Esophagus squamous epithelium (tissue), 4 donors: ENCODE data around the gene PTPRD.

Experiments
- CTCF ChIP-seq, 6 experiments: fragments of 450-650 bp in 4 of 6; fragments of 200-600 bp in 2 of 6; sonication (generic) in 2 of 6; IDR thresholded peaks; one replicate each; pipeline ENCODE4 v1.5.1; 2016 to 2019; ENCODE audit warnings: antibody characterized with exemption in 6 of 6, mild to moderate bottlenecking in 4 of 6, moderate library complexity in 4 of 6
- POLR2A ChIP-seq, 4 donors: fragments of 450-650 bp; IDR thresholded peaks; one replicate each; pipeline ENCODE4 v1.6.1; 2017; ENCODE audit warnings: antibody characterized with exemption in 4 of 4, mild to moderate bottlenecking in 4 of 4, moderate library complexity in 3 of 4

- no peak for TF ChIP-seq POLR2A (IDR thresholded peaks at IDR 0.05)
- TF ChIP-seq CTCF (IDR thresholded peaks at IDR 0.05) = no peak
These were observed 352.3 kb downstream of the PTPRD start for GRCh38 chr9:10260501-10260900.
